T-helper 22 cell (primary cell): ENCODE results near the gene SIGLEC1.

ENCODE experiments used
- DNase-seq: peaks from one replicate; pipeline ENCODE4 v3.0.0-alpha.2; 2020; ENCODE audit warnings: low read depth

Gene SIGLEC1

GRCh38 chr20:3744037-3744436 lies 31.6 kb upstream of the SIGLEC1 start:
- DNase-seq, result no peak

- DNase-seq, result no peak
Observed at GRCh38 chr20:3743251-3743650, 30.9 kb upstream of the SIGLEC1 start.

- no peak for DNase-seq
Observed at GRCh38 chr20:3741836-3742458, 29.5 kb upstream of the SIGLEC1 start.

- DNase-seq, result no peak
Observed at GRCh38 chr20:3740615-3741301, 28.4 kb upstream of the SIGLEC1 start.

GRCh38 chr20:3739926-3740451 lies 27.6 kb upstream of the SIGLEC1 start:
- no peak for DNase-seq

- DNase-seq, result no peak
Observed at GRCh38 chr20:3739054-3739925, 26.9 kb upstream of the SIGLEC1 start.

- DNase-seq, result no peak
Observed at GRCh38 chr20:3738111-3739053, 26.0 kb upstream of the SIGLEC1 start.

GRCh38 chr20:3735768-3736167 lies 23.4 kb upstream of the SIGLEC1 start:
- DNase-seq, result no peak

GRCh38 chr20:3734111-3734843 lies 21.9 kb upstream of the SIGLEC1 start:
- no peak for DNase-seq

- no peak for DNase-seq
Observed at GRCh38 chr20:3733119-3733995, 21.0 kb upstream of the SIGLEC1 start.

GRCh38 chr20:3732327-3733118 lies 20.1 kb upstream of the SIGLEC1 start, which contains the start of gene HSPA12B:
Gene HSPA12B, plus strand, starts transcription at chr20:3732685. Its CDS starts 5,990 bp downstream, at chr20:3738675.
- no peak for DNase-seq

GRCh38 chr20:3731944-3732326 lies 19.5 kb upstream of the SIGLEC1 start:
- no peak for DNase-seq

- DNase-seq, result no peak
Observed at GRCh38 chr20:3730803-3731672, 18.6 kb upstream of the SIGLEC1 start.

- DNase-seq, result no peak
Observed at GRCh38 chr20:3729811-3730540, 17.6 kb upstream of the SIGLEC1 start.

GRCh38 chr20:3729378-3729777 lies 17.0 kb upstream of the SIGLEC1 start:
- DNase-seq, result no peak

GRCh38 chr20:3728876-3729275 lies 16.5 kb upstream of the SIGLEC1 start:
- no peak for DNase-seq

GRCh38 chr20:3728354-3728753 lies 16.0 kb upstream of the SIGLEC1 start:
- DNase-seq, result no peak
